GM19372 (cell line): Measurements from ENCODE around the gene ADGRG7.

Source experiments
- ATAC-seq: cut with Tn5 transposase; IDR thresholded peaks from one replicate; pipeline ENCODE4 v1.9.1; 2021; ENCODE audit warnings: mild to moderate bottlenecking, low read depth, moderate library complexity; ENCODE audit not compliant: unreplicated experiment

Gene ADGRG7

GRCh38 chr3:100730524-100730923 lies 121.1 kb downstream of the ADGRG7 start:
- no peak for ATAC-seq

- no peak for ATAC-seq
Observed at GRCh38 chr3:100732435-100732834, 123.0 kb downstream of the ADGRG7 start.

DNA sequence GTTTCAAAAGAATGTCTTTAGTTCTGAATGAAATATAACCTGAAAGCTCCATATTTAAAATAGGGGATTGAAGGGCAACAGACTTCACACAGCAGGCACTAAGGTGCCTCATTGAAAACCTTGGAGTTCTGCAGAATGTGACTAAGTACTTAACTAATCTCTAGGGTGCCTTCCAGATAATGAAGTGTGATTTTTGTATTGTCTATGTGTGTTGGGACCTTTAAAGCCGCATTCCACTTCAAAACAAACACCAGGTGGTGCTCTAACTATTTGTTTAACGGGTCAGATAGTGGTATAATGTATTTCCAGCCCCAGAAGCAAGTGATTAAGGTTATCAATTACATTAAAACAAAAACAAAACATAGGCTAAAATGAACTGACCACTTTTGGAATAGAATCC lies 127.9 kb downstream of the ADGRG7 start:
- no peak for ATAC-seq

DNA sequence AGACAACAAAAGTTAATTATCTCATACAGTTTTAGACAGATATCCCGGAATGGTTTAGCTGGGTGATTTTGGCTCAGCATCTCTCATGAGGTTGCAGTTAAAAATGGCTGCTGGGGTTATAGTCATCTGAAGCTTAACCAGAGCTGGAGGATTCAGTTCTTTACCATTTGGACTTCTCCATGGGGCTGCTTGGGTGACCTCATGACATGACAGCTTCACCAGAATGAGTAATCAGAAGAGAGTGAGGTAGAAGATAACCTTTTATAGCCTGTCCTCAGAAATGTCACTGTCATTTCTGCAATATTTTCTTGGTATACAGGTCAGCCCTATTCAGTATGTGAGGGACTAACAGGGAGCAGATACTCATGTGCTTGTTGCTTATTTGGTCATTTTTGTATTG lies 130.8 kb downstream of the ADGRG7 start:
- ATAC-seq, result no peak

- no peak for ATAC-seq
Observed at GRCh38 chr3:100743535-100743934, 134.1 kb downstream of the ADGRG7 start.

- no peak for ATAC-seq
Observed at GRCh38 chr3:100744671-100745070, 135.3 kb downstream of the ADGRG7 start.
